Vagina (tissue), 2 donors: Measurements from ENCODE around the gene THY1. TPM values are rescaled to one million over a fixed set of nuclear protein-coding genes. Genes with fewer than 3 reads are reported as not detected.
A peak's percentile ranks its signal among the peaks of the same experiment; 100 is the strongest.

Experiments used
- DNase-seq, 2 donors: peaks; one replicate each; pipeline ENCODE4 v3.0.0-alpha.2; 2017; ENCODE audit errors: extremely low spot score in 2 of 2
- H3K27ac ChIP-seq: fragments of 200-600 bp; sonication (generic); one replicate; pipeline ENCODE4 v1.5.1; 2019
- H3K27me3 ChIP-seq: fragments of 200-600 bp; sonication (generic); one replicate; pipeline ENCODE4 v1.5.1; 2019
- H3K36me3 ChIP-seq, 2 donors: fragments of 200-600 bp; sonication (generic); one replicate each; pipeline ENCODE4 v1.5.1; 2017 to 2019
- H3K4me1 ChIP-seq: fragments of 200-600 bp; sonication (generic); one replicate; pipeline ENCODE4 v1.5.1; 2019
- H3K4me3 ChIP-seq, 2 donors: fragments of 200-600 bp; sonication (generic); 1 replicate in 1 of 2; 2 replicates in 1 of 2; pipeline ENCODE4 v1.5.1; 2016 to 2019
- H3K9me3 ChIP-seq: fragments of 200-600 bp; sonication (generic); one replicate; pipeline ENCODE4 v1.5.1; 2019
- POLR2A ChIP-seq, 2 donors: fragments of 450-650 bp; IDR thresholded peaks; one replicate each; pipeline ENCODE4 v1.6.1; 2017; ENCODE audit warnings: antibody characterized with exemption in 2 of 2, mild to moderate bottlenecking in 2 of 2, moderate library complexity in 2 of 2
- POLR2AphosphoS5 ChIP-seq, 2 donors: sonication (generic); formaldehyde crosslinking; IDR thresholded peaks; one replicate each; pipeline ENCODE4 v1.9.0; 2017; ENCODE audit warnings: antibody characterized with exemption in 2 of 2, mild to moderate bottlenecking in 2 of 2, low read depth in 1 of 2; ENCODE audit not compliant: insufficient read depth in 1 of 2
- intact Hi-C: fragments of 100-400 bp; cut with DNase I; formaldehyde crosslinking; loops from one replicate; pipeline ENCODE4 v1.15.1; 2023
- total RNA-seq: library from RNA; depleted of rRNA; stranded (reverse); fragments of >200 nt; gene quantifications from one replicate; pipeline ENCODE4 v1.2.3, GENCODE V29; 2016
- TF ChIP-seq, protein P1 (sequence below), 3 experiments: fragments of 450-650 bp in 2 of 3; fragments of 200-600 bp in 1 of 3; sonication (generic) in 1 of 3; IDR thresholded peaks; one replicate each; pipeline ENCODE4 v1.5.1; 2017 to 2019; ENCODE audit warnings: antibody characterized with exemption in 3 of 3, mild to moderate bottlenecking in 2 of 3, moderate library complexity in 2 of 3

THY1 gene
- total RNA-seq, 1 donor from 2014 or later = 48.9 TPM

DNA sequence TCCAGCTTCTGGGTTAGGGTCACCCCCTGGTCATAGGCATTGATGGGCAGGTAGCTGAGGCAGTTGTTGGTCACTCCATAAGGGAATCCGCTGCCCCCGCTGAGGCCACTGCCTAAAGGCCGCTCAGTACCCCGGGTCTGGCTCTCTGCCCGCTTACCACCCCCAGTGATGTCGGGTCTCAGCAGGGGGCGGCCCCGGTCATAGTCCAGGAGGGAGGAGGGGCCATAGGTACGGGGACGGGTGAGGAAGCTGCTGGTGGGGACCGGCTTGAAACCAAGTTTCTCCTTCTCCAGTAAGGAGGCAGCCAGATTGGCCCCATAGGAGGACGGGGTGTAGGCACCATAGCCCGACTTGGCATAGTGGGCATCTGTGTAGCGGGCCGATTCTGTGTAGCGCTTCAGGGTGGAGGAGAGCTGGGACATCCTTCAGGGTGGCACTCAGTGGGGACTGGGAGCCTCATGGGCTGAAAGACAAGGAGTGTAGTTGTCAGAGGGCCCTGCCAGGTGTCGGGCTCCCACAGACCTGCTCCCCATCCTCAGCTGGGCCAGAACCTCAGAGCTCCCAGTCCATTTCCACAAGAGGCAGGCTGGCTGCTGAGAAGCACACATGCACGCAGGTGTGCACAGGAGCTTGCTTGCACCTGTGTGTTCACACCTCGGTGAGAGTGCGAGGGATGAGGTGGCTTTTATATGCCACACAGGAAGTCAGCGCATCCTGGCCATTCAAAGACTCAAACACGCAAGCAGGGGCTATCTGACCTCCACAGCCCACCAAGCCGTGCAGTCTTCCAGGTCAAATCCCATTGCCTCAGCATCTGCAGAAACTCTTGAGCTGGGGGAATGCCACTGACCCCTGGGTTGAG, 49.7 kb downstream of the THY1 start:
- H3K27me3 ChIP-seq = no peaks in the 10 kb centered on the region
- peaks cover 70% of the 10 kb centered on the region for H3K4me1 ChIP-seq
- no peak overlapping the region for H3K4me3 ChIP-seq
- no peak overlapping the region for H3K27ac ChIP-seq
- intact Hi-C loops = no loop called here
- TF ChIP-seq, protein P1, sequence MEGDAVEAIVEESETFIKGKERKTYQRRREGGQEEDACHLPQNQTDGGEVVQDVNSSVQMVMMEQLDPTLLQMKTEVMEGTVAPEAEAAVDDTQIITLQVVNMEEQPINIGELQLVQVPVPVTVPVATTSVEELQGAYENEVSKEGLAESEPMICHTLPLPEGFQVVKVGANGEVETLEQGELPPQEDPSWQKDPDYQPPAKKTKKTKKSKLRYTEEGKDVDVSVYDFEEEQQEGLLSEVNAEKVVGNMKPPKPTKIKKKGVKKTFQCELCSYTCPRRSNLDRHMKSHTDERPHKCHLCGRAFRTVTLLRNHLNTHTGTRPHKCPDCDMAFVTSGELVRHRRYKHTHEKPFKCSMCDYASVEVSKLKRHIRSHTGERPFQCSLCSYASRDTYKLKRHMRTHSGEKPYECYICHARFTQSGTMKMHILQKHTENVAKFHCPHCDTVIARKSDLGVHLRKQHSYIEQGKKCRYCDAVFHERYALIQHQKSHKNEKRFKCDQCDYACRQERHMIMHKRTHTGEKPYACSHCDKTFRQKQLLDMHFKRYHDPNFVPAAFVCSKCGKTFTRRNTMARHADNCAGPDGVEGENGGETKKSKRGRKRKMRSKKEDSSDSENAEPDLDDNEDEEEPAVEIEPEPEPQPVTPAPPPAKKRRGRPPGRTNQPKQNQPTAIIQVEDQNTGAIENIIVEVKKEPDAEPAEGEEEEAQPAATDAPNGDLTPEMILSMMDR (IDR thresholded peaks at IDR 0.05) = no peak
- TF ChIP-seq POLR2AphosphoS5 (IDR thresholded peaks at IDR 0.05; ENCODE audit: insufficient read depth in 1 of 2, low read depth in 1 of 2) (no peak), POLR2A (IDR thresholded peaks at IDR 0.05) (no peak)
- H3K9me3 ChIP-seq = no peaks in the 10 kb centered on the region
- no peak for DNase-seq
- no peaks in the 10 kb centered on the region for H3K36me3 ChIP-seq

DNA sequence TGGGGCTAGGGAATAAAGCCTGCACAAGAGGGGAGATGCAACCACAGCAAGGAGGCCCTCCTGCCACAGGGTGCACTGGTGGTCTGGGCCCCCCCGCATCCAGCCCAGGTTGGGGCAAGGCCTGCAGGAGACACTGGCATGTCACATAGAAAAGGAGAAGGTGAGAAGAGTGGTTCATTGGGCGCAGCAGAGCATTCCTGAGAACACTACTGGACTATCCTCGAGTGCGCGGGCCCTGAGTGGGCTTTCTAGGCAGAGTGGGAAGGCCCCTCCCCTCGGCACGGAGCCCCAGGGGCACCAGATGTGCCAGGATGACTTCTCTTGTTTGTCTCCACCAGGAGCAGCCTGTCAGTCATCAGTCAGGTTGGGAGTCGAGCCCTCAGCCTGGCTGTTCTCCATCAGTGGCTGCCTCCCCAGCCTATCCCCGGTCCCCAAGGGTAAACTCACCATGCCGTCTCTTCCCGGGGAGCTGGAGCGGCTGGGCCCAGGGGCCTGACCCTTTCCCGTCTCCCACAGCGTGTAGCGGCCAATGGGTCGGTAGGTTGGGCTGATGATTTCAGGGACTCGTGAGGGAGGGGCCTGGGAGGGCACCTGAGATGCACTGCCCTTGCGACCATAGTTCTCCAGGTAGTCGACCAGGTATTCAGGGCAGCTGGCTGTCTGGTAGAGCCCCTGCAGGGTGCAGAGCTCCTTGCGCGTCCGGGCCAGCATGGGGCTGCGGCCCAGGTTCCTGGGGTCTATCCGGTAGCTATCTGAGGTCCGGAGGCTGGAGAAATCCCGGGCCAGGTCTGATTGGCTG, 50.5 kb downstream of the THY1 start:
- H3K4me3 ChIP-seq = no peak overlapping the region
- H3K27me3 ChIP-seq = no peaks in the 10 kb centered on the region
- H3K4me1 ChIP-seq = peaks cover 78% of the 10 kb centered on the region
- intact Hi-C loops = no loop called here
- no peak for TF ChIP-seq POLR2A (IDR thresholded peaks at IDR 0.05)
- TF ChIP-seq POLR2AphosphoS5 (IDR thresholded peaks at IDR 0.05; ENCODE audit: insufficient read depth in 1 of 2, low read depth in 1 of 2) = no peak
- TF ChIP-seq, protein P1 (IDR thresholded peaks at IDR 0.05) = no peak
- DNase-seq = no peak
- no peaks in the 10 kb centered on the region for H3K36me3 ChIP-seq
- H3K9me3 ChIP-seq = no peaks in the 10 kb centered on the region
- H3K27ac ChIP-seq = no peak overlapping the region

DNA sequence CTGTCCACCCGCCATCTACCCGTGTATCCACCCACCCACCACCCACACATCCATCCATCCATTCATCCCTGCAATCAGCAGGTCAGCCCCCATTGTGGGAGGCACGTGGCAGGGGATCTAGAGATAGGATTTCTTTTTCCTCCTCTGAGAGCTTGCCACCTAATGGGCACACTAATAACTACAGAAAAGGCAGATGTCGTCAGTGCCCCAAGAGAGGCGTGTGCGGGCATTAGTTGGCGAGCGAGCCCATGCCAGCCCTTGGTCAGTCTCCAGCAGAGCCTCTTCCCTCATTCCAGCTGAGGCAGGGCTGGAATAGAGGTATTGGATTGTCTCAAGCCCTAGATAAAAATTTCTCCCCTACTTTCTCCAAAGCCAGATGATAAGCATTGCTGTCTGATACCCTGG, 51.2 kb downstream of the THY1 start:
- peaks cover 84% of the 10 kb centered on the region for H3K4me1 ChIP-seq
- H3K4me3 ChIP-seq = no peak overlapping the region
- no peak for DNase-seq
- no peaks in the 10 kb centered on the region for H3K9me3 ChIP-seq
- TF ChIP-seq POLR2AphosphoS5 (IDR thresholded peaks at IDR 0.05; ENCODE audit: insufficient read depth in 1 of 2, low read depth in 1 of 2) (peak in 1 of 2 donors; percentile 21), POLR2A (IDR thresholded peaks at IDR 0.05) (no peak)
- TF ChIP-seq, protein P1 (IDR thresholded peaks at IDR 0.05) = no peak
- no peaks in the 10 kb centered on the region for H3K27me3 ChIP-seq
- intact Hi-C loops = no loop called here
- peak overlapping the region; percentile 42 for H3K27ac ChIP-seq
- H3K36me3 ChIP-seq = no peaks in the 10 kb centered on the region

DNA sequence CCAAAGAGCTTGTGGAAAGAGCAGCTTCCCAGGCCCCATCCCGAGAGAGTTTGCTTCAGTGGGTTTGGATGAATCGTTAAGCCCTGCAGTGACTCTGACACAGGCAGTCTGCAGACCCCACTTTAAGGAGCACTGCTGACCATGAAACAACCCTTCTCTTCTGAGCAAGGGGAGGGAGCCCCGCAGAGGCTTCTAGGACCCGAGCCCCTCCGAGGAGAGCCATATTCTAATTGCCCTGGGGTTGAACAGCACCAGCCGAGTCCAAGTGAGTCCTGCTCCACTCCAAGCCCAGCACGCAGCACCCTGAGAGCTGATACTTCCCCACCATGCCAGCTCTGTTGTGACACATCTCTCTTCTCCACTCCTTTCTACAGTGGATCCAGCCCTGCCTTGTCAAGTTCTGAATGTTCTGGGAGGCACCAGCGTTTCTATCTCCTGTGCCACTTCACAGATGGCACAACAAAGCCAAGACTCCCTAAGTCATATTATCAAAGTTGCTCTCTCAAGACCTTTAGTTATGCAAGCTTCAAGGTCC, 51.8 kb downstream of the THY1 start:
- H3K4me3 ChIP-seq = no peak overlapping the region
- no peaks in the 10 kb centered on the region for H3K9me3 ChIP-seq
- H3K27ac ChIP-seq = peak overlapping the region; percentile 42
- H3K36me3 ChIP-seq = no peaks in the 10 kb centered on the region
- no peak for DNase-seq
- intact Hi-C loops = no loop called here
- TF ChIP-seq, protein P1 (IDR thresholded peaks at IDR 0.05) = no peak
- TF ChIP-seq POLR2AphosphoS5 (IDR thresholded peaks at IDR 0.05; ENCODE audit: insufficient read depth in 1 of 2, low read depth in 1 of 2) (no peak), POLR2A (IDR thresholded peaks at IDR 0.05) (no peak)
- H3K27me3 ChIP-seq = no peaks in the 10 kb centered on the region
- H3K4me1 ChIP-seq = peaks cover 83% of the 10 kb centered on the region
